GM23338 (cell line): ENCODE data around the gene SAC3D1. TPM values are rescaled to one million over a fixed set of nuclear protein-coding genes. Genes with fewer than 3 reads are reported as not detected.

Source experiments
- ATAC-seq: fragments of 200-7000 bp; cut with Tn5 transposase; 3 replicates; pipeline ENCODE4 v1.9.1; 2020
- DNase-seq: peaks from one replicate; pipeline ENCODE4 v3.0.0-alpha.2; 2015; ENCODE audit warnings: low spot score
- H2AFZ ChIP-seq: fragments of 200-600 bp; sonication (generic); 2 replicates; pipeline ENCODE4 v1.8.0; 2016; ENCODE audit warnings: antibody characterized with exemption, mild to moderate bottlenecking, moderate library complexity
- H3F3A ChIP-seq: fragments of 200-600 bp; sonication (generic); replicated peaks from 2 replicates; pipeline ENCODE4 v1.8.0; 2017; ENCODE audit warnings: antibody characterized with exemption, mixed run types, low read depth
- H3K27ac ChIP-seq: fragments of 200-600 bp; sonication (generic); 2 replicates; pipeline ENCODE4 v1.6.1; 2016; ENCODE audit warnings: low read depth
- H3K27me3 ChIP-seq: fragments of 200-600 bp; sonication (generic); 2 replicates; pipeline ENCODE4 v1.8.0; 2016; ENCODE audit warnings: mild to moderate bottlenecking, mixed run types, moderate library complexity; ENCODE audit not compliant: insufficient read depth
- H3K36me3 ChIP-seq: fragments of 200-600 bp; sonication (generic); 2 replicates; pipeline ENCODE4 v1.8.0; 2016; ENCODE audit warnings: mild to moderate bottlenecking; ENCODE audit not compliant: insufficient read depth
- H3K4me1 ChIP-seq: fragments of 200-600 bp; sonication (generic); 2 replicates; pipeline ENCODE4 v1.8.0; 2016; ENCODE audit warnings: mild to moderate bottlenecking, moderate library complexity; ENCODE audit not compliant: insufficient read depth
- H3K4me2 ChIP-seq: fragments of 200-600 bp; sonication (generic); 2 replicates; pipeline ENCODE4 v1.7.1; 2017; ENCODE audit warnings: mixed run types
- H3K4me3 ChIP-seq: fragments of 200-600 bp; sonication (generic); 2 replicates; pipeline ENCODE4 v1.6.1; 2016; ENCODE audit warnings: mixed run types
- H3K79me2 ChIP-seq: fragments of 200-600 bp; sonication (generic); replicated peaks from 2 replicates; pipeline ENCODE4 v1.8.0; 2017; ENCODE audit warnings: mild to moderate bottlenecking; ENCODE audit not compliant: insufficient read depth
- H3K9me2 ChIP-seq: fragments of 200-600 bp; sonication (generic); 2 replicates; pipeline ENCODE4 v1.8.0; 2017; ENCODE audit not compliant: insufficient read depth
- H4K20me1 ChIP-seq: fragments of 200-600 bp; sonication (generic); replicated peaks from 2 replicates; pipeline ENCODE4 v1.8.0; 2017; ENCODE audit warnings: mild to moderate bottlenecking; ENCODE audit not compliant: insufficient read depth
- H3K27ac Mint-ChIP-seq: 2 replicates; pipeline ENCODE4 v1.8.0; 2020; ENCODE audit warnings: inconsistent platforms, mild to moderate bottlenecking, moderate library complexity, mixed read lengths
- H3K27me3 Mint-ChIP-seq: 3 replicates; pipeline ENCODE4 v1.8.0; 2022; ENCODE audit warnings: low read depth, mild to moderate bottlenecking, moderate library complexity, mixed read lengths, inconsistent platforms; ENCODE audit not compliant: insufficient read depth, poor library complexity
- H3K36me3 Mint-ChIP-seq: 3 replicates; pipeline ENCODE4 v1.8.0; 2021; ENCODE audit warnings: low read depth, mild to moderate bottlenecking, inconsistent platforms, moderate library complexity, mixed read lengths
- H3K4me1 Mint-ChIP-seq: 3 replicates; pipeline ENCODE4 v1.8.0; 2020; ENCODE audit warnings: mild to moderate bottlenecking, inconsistent platforms, mixed read lengths
- H3K4me3 Mint-ChIP-seq: 3 replicates; pipeline ENCODE4 v1.8.0; 2021; ENCODE audit warnings: moderate library complexity, mild to moderate bottlenecking, inconsistent platforms, mixed read lengths
- H3K9me3 Mint-ChIP-seq: 3 replicates; pipeline ENCODE4 v1.8.0; 2020; ENCODE audit warnings: moderate library complexity, mild to moderate bottlenecking, inconsistent platforms, mixed read lengths
- CREB1 ChIP-seq: fragments of 250-450 bp; sonication (Bioruptor Pico); IDR thresholded peaks from 2 replicates; pipeline ENCODE4 v1.5.0; 2020; ENCODE audit warnings: low read depth, mild to moderate bottlenecking, moderate library complexity
- CTCF ChIP-seq, 2 experiments: fragments of 200-600 bp in 1 of 2; sonication (generic) in 1 of 2; conservative IDR thresholded peaks; 2 replicates each; pipeline versions ENCODE4 v1.5.1 to v1.6.1; 2016 to 2017; ENCODE audit warnings: antibody characterized with exemption in 2 of 2, low read depth in 2 of 2, mild to moderate bottlenecking in 2 of 2, moderate library complexity in 1 of 2
- ETS1 ChIP-seq: IDR thresholded peaks from 2 replicates; pipeline ENCODE4 v1.6.1; 2016; ENCODE audit warnings: antibody characterized with exemption
- EZH2 ChIP-seq: fragments of 200-600 bp; sonication (generic); IDR thresholded peaks from one replicate; pipeline ENCODE4 v1.8.0; 2017; ENCODE audit warnings: antibody characterized with exemption, mild to moderate bottlenecking, low read depth; ENCODE audit not compliant: unreplicated experiment
- JUNB ChIP-seq: IDR thresholded peaks from one replicate; pipeline ENCODE4 v1.6.1; 2016; ENCODE audit warnings: antibody characterized with exemption; ENCODE audit not compliant: unreplicated experiment
- NANOG ChIP-seq: IDR thresholded peaks from 2 replicates; pipeline ENCODE4 v1.6.1; 2016; ENCODE audit warnings: antibody characterized with exemption, borderline replicate concordance
- POLR2AphosphoS5 ChIP-seq: IDR thresholded peaks from 2 replicates; pipeline ENCODE4 v1.6.1; 2016; ENCODE audit warnings: antibody characterized with exemption, low read depth
- REST ChIP-seq: IDR thresholded peaks from one replicate; pipeline ENCODE4 v1.6.1; 2018; ENCODE audit warnings: antibody characterized with exemption; ENCODE audit not compliant: unreplicated experiment
- STAT1 ChIP-seq: IDR thresholded peaks from one replicate; pipeline ENCODE4 v1.6.1; 2016; ENCODE audit warnings: antibody characterized with exemption; ENCODE audit not compliant: unreplicated experiment
- ZNF114 ChIP-seq: fragments of 250-450 bp; sonication (Bioruptor Pico); IDR thresholded peaks from 2 replicates; pipeline ENCODE4 v1.5.0; 2020; ENCODE audit warnings: mild to moderate bottlenecking, moderate library complexity
- ZNF331 ChIP-seq: fragments of 250-450 bp; sonication (Bioruptor Pico); IDR thresholded peaks from 2 replicates; pipeline ENCODE4 v1.5.0; 2020; ENCODE audit warnings: low read depth, mild to moderate bottlenecking, moderate library complexity
- ZNF462 ChIP-seq: fragments of 250-450 bp; sonication (Bioruptor Pico); IDR thresholded peaks from 2 replicates; pipeline ENCODE4 v1.5.0; 2020; ENCODE audit warnings: mild to moderate bottlenecking, moderate library complexity
- long read RNA-seq: library from polyadenylated mRNA; unstranded; transcript quantifications from one replicate; pipeline ENCODE4 v2.0.0, GENCODE V29; 2020; ENCODE audit not compliant: unreplicated experiment
- polyA plus RNA-seq: library from polyadenylated mRNA; unstranded; fragments of >200 nt; fragmentation: Nextera tagmentation; extraction: Ambion mirVana; gene quantifications from 2 replicates; pipeline ENCODE4 v1.2.1, GENCODE V29; 2016
- total RNA-seq: library from RNA; depleted of rRNA; stranded (reverse); fragments of >200 nt; shearing (Covaris generic); gene quantifications from 2 replicates; pipeline ENCODE4 v1.2.3, GENCODE V29; 2014; rRNA removed

SAC3D1 gene
- total RNA-seq (30.3 and 31.1 TPM in 2 replicates), polyA plus RNA-seq (21.6 and 21.8 TPM in 2 replicates)
- long read RNA-seq, transcript SAC3D1-201 (2 exons, 1,566 nt) = major isoform, 32 of 40 reads
- long read RNA-seq, transcript SAC3D1-203 (3 exons, 1,366 nt) = minor isoform, 5 of 40 reads
- long read RNA-seq, partial matches to known transcripts = 0 of 40 reads
- long read RNA-seq, other reads (novel, unspliced or antisense) = 1 of 40 reads

DNA sequence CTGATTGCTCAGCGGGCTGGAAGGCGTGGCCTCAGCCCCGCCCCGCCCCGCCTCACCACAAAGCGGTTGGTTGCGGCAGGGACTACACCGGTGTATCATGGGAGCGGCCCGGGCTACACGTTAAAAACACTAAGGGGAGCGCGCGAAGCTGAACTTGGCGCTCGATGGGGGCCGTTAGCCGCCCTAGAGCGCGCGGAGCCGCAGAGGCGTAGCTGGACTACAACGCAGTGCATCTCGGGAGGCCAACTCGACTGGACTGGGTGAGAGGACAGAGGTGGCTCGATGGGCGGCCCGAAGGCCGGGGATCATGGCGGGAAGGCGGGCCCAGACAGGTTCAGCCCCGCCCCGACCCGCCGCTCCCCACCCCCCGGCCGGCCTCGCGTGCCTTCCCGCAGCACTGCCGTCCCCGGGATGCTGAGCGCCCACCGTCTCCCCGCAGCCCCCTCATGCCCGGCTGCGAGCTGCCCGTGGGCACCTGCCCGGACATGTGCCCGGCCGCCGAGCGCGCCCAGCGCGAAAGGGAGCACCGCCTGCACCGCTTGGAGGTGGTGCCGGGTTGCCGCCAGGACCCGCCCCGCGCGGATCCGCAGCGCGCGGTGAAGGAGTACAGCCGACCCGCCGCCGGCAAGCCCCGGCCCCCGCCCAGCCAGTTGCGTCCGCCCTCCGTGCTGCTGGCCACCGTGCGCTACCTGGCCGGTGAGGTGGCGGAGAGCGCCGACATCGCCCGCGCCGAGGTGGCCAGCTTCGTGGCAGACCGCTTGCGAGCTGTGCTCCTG lies at the start of gene SAC3D1:
SAC3D1 (plus strand) TSS at position 364 of the 776 bp plus-strand sequence; CDS start at position 447, 83 bp downstream.
- Mint-ChIP-seq H3K36me3 (peaks cover 17% of the 10 kb centered on the region), H3K9me3 (no peaks in the 10 kb centered on the region), H3K4me3 (peak within 1 kb of the TSS; percentile 94), H3K4me1 (peaks cover 9% of the 10 kb centered on the region), H3K27me3 (peaks cover 9% of the 10 kb centered on the region), H3K27ac (peak within 1 kb of the TSS; percentile 94)
- peak within 1 kb of the TSS; percentile 91 for H3K4me2 ChIP-seq
- ATAC-seq (peak; percentile 91), DNase-seq (peak; percentile 94)
- peaks cover 18% of the 10 kb centered on the region for H3K79me2 ChIP-seq
- H4K20me1 ChIP-seq = peaks cover 11% of the 10 kb centered on the region
- H3K4me1 ChIP-seq = no peaks in the 10 kb centered on the region; the same call in 1 of the 2 replicates
- H3K27ac ChIP-seq = peak within 1 kb of the TSS; percentile 98
- H3F3A ChIP-seq = 0 out of 2 replicates have a peak, but pooled peaks cover 11% of the 10 kb centered on the region
- no peaks in the 10 kb centered on the region for H3K36me3 ChIP-seq
- H3K9me2 ChIP-seq = no peaks in the 10 kb centered on the region
- peak within 1 kb of the TSS; percentile 87 for H3K4me3 ChIP-seq
- H2AFZ ChIP-seq = peak within 1 kb of the TSS; percentile 57; the same call in 1 of the 2 replicates
- no peaks in the 10 kb centered on the region for H3K27me3 ChIP-seq
- TF ChIP-seq ETS1 (0 out of 2 replicates have a peak, but pooled peaks have one; percentile 50), CREB1 (CRISPR knock-in tag) (0 out of 2 replicates have a peak, but pooled peaks have one; percentile 24), POLR2AphosphoS5 (peak; percentile 68), EZH2 (no peak), CTCF (conservative IDR thresholded peaks at IDR 0.05; ENCODE audit: low read depth in 2 of 2) (no peak), ZNF331 (CRISPR knock-in tag) (no peak), STAT1 (no peak), REST (no peak), ZNF114 (CRISPR knock-in tag) (no peak), NANOG (no peak), ZNF462 (CRISPR knock-in tag) (no peak), JUNB (no peak)
